Measurements from ENCODE around the gene CREB3L4.

- TF ChIP-seq PATZ1 (CRISPR knock-in tag; IDR thresholded peaks at IDR 0.05; ENCODE audit: borderline replicate concordance): no peak
- no peak for TF ChIP-seq ZNF565 (CRISPR knock-in tag; conservative IDR thresholded peaks at IDR 0.05; ENCODE audit: low read depth)
- TF ChIP-seq ZFP3 (CRISPR knock-in tag; IDR thresholded peaks at IDR 0.05): no peak
- no peak for TF ChIP-seq RARB (CRISPR knock-in tag; IDR thresholded peaks at IDR 0.05)
- no peak for TF ChIP-seq TSHZ2 (CRISPR knock-in tag; IDR thresholded peaks at IDR 0.05)
- TF ChIP-seq ZNF8 (CRISPR knock-in tag; IDR thresholded peaks at IDR 0.05): no peak
- no peak for TF ChIP-seq ZFP30 (CRISPR knock-in tag; IDR thresholded peaks at IDR 0.05)
- no peak for TF ChIP-seq CSRNP3 (CRISPR knock-in tag; IDR thresholded peaks at IDR 0.05)
- TF ChIP-seq ARNTL (CRISPR knock-in tag; IDR thresholded peaks at IDR 0.05; ENCODE audit: borderline replicate concordance, low read depth): no peak
- TF ChIP-seq OSR1 (CRISPR knock-in tag; IDR thresholded peaks at IDR 0.05): no peak
- TF ChIP-seq POU6F1 (CRISPR knock-in tag; IDR thresholded peaks at IDR 0.05; ENCODE audit: borderline replicate concordance, low read depth): no peak
Measured at GRCh38 chr1:153991151-153991630, 23.5 kb downstream of the CREB3L4 start.

Data from SK-N-SH treated with all-trans-retinoic acid at 6 μM for 48 hours (cell line).